Measurements from ENCODE around the gene CAMK1D. TPM values are rescaled to one million over a fixed set of nuclear protein-coding genes. Genes with fewer than 3 reads are reported as not detected.
"Not testable (repeated sequence)": the region's sequence is repeated elsewhere in the genome, so short reads cannot be mapped to it uniquely, and the experiment has no call there.

CAMK1D gene
- polyA plus RNA-seq, 3 donors: 2.2 to 9.7 (median 8.4) TPM

GRCh38 chr10:12720217-12720981, 371.1 kb downstream of the CAMK1D start:
- WGBS, 3 donors: 41 to 78% (median 75%) methylated on average over 9 of the region's 9 CpGs
- no peak overlapping the region for H3K27ac ChIP-seq (ENCODE audit: low read depth, low read length)

- no peak overlapping the region for H3K27ac ChIP-seq (ENCODE audit: low read depth, low read length)
- 92 to 99% (median 96%) methylated on average over 3 of the region's 3 CpGs for WGBS, 3 donors
Measured at GRCh38 chr10:12721334-12721733, 372.0 kb downstream of the CAMK1D start.

DNA sequence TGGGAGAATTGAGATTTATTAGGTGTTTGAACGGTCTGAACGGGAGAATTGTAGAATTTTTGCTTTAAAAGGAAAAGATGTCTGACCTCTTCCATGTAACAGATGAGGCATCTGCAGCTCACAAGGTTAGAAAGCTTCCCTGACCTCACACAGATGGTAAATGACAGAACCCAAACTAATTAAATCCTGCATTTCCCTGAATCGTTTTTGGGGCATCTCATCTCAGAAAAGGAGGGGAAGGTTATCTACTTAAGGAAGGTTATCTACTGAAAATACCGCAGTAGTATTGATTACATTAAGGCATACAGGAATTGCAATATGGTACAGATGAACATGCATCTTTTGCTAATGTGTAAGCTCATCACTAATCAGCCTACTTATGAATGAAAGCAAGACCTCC, 373.9 kb downstream of the CAMK1D start:
- WGBS, 3 donors: 66 to 76% (median 73%) methylated on average over 4 of the region's 4 CpGs

GRCh38 chr10:12724807-12725579, 375.6 kb downstream of the CAMK1D start:
- WGBS, 3 donors: 82 to 83% (median 83%) methylated on average over 10 of the region's 10 CpGs
- H3K27ac ChIP-seq (ENCODE audit: low read depth, low read length): no peak overlapping the region

More for the DNA sequence above, 373.9 kb downstream of the CAMK1D start:
- H3K27ac ChIP-seq (ENCODE audit: low read depth, low read length): no peak overlapping the region

- WGBS, 3 donors: 93 to 99% (median 97%) methylated on average over 5 of the region's 5 CpGs
- not testable (repeated sequence) for H3K27ac ChIP-seq (ENCODE audit: low read depth, low read length)
Measured at GRCh38 chr10:12725580-12725888, 376.2 kb downstream of the CAMK1D start.

GRCh38 chr10:12726971-12727831, 377.9 kb downstream of the CAMK1D start:
- 89 to 90% (median 89%) methylated on average over 19 of the region's 19 CpGs for WGBS, 3 donors
- no peak overlapping the region for H3K27ac ChIP-seq (ENCODE audit: low read depth, low read length)

- H3K27ac ChIP-seq (ENCODE audit: low read depth, low read length): no peak overlapping the region
- 86 to 89% (median 88%) methylated on average over 10 of the region's 10 CpGs for WGBS, 3 donors
Measured at GRCh38 chr10:12727832-12728215, 378.5 kb downstream of the CAMK1D start.

DNA sequence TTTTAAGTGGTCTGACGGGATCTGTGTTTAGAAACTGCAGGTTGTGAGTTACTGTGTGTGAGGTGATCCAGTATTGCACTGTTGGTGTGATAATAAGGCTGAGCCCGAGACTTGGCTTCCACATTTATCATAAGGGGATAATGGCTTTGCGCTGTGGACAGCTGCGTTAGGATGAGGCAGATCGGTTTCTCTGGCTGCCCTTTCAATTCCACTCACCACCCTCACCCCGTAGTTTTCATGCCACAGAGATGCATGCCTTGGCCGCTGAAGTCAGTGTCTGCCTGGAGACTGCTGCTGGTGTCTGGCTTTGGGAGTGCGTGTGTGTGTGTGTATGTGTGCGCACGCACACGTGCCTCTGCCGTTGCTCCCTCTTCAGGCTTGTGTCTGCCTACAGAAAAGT, 379.1 kb downstream of the CAMK1D start:
- no peak overlapping the region for H3K27ac ChIP-seq (ENCODE audit: low read depth, low read length)
- WGBS, 3 donors: 75 to 82% (median 81%) methylated on average over 12 of the region's 12 CpGs

GRCh38 chr10:12729885-12730284, 380.5 kb downstream of the CAMK1D start:
- WGBS, 3 donors: 85 to 91% (median 89%) methylated on average over 7 of the region's 7 CpGs
- H3K27ac ChIP-seq (ENCODE audit: low read depth, low read length): no peak overlapping the region

DNA sequence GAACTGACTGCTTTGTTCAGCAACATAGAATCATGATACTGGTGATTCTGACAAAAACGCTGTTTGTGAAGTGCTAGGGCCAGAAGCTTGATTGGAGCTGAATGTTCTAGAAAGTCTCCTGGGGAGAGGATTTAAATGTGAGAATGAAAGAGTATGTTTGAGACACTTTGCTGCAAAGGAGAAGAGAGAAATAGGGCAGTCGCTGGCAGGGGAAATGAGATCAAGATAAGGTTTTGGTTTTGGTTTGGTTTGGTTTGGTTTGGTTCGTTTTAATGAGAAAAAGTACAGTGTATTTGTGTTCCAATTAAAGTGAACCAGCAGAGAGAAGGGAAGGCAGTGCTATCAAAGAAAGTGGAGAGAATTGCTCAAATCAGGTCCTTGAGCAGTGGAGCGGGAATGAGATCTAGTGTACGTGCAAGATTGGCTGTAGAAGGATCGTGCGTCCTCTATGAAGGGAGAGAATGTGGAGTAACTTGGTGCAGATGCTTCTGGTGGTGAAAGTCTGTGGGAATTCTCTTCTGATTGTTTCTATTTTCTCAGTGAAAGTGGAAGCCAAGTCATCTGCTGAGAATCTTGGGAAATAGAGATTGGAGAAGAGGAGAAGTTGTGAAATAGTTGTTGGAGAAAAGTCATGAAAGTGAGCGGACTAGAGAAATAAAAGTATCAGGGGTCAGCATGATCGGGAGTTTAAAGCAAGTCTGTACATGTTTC, 381.6 kb downstream of the CAMK1D start:
- 60 to 87% (median 64%) methylated on average over 9 of the region's 9 CpGs for WGBS, 3 donors
- no peak overlapping the region for H3K27ac ChIP-seq (ENCODE audit: low read depth, low read length)

DNA sequence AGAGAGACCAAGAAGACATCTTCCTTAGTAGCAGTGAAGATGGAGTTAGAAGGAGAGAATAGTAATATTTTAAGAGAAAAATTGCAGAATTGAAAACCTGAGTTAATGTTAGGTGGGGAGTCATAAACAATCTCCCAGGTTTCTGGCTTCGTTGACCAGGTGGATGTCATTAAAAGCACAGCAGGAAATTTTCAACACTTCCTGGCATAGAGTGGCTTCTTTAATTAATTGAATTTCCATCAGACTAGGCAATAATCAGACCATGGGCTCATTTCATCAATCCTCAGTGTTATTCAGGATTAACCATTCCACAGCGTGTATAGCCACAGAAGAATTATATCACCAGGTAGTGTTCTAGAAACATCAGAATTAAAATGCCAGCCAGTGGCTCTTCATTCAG, 383.9 kb downstream of the CAMK1D start:
- H3K27ac ChIP-seq (ENCODE audit: low read depth, low read length): no peak overlapping the region
- 68 to 79% (median 73%) methylated on average over 2 of the region's 2 CpGs for WGBS, 3 donors

DNA sequence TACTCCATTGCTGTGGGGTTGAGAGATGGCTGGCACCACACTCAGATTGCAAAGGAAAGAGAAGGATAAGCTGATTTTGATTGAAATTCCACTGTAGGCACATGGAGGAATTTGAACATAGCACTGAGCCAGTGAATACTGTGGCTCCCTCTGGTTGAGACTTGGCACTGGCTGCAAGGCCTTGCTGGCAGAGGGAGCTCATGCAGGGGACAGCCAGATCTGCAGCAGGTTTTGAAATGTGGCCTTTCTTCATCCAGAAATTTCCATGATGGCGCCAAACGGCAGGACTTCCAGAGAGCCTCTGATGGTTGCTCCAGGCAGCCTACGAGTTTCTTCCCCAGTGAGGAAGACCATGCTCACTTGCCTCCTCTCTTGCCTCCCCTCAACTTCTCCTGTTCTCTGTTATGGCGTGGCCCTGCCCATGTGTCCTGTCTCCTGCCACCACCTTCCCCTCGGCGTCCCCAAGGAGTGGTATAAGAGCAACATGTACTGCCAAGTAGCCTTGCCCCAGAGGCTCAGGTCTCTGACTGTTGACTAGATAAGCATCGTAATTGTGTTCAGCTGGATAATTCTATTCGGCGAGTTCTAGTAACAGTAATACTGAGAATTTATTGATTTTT, 386.6 kb downstream of the CAMK1D start:
- no peak overlapping the region for H3K27ac ChIP-seq (ENCODE audit: low read depth, low read length)

DNA sequence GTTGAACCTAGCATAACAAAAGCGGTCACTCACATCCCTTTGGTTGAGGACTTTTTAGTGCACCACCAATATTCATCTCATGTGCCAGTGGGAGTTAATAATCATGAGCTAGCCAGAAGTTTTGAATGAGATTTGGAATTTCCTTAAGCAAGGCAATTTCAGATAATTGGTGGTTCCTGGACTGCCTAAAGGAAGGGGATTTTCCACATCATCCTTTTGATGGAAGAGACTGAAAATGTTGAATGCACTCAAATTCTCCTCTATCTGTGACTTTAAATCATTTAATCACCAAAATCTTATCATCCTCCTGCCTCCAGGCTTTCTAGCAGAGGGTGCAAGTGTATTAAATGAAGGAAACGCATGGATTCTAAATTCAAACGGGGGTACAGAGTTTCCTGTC, 391.5 kb downstream of the CAMK1D start:
- WGBS, 3 donors: 68 to 76% (median 74%) methylated on average over 3 of the region's 3 CpGs
- H3K27ac ChIP-seq (ENCODE audit: low read depth, low read length): no peak overlapping the region

More for the DNA sequence above, 386.6 kb downstream of the CAMK1D start:
- WGBS, 3 donors: 66 to 82% (median 74%) methylated on average over 9 of the region's 9 CpGs

GRCh38 chr10:12741360-12741804, 392.0 kb downstream of the CAMK1D start:
- WGBS, 3 donors: 64 to 68% (median 67%) methylated on average over 8 of the region's 8 CpGs
- H3K27ac ChIP-seq (ENCODE audit: low read depth, low read length): no peak overlapping the region

DNA sequence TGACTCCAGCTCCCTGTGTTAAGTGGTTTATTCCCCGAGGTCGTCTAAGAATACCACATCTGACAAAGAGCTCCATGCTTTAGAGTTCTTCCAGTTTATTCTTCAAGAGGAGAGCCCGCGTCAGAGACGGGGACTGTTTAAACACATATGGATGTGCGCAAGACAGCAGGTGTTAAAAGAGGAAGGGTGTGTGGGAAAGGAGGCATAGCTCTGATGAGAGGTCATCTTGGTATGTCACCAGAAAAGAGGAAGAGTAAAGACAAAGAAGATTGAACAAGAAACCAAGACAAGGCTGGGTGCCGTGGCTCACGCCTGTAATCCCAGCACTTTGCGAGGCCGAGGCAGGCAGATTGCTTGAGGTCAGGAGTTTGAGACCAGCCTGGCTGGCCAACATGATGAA, 393.4 kb downstream of the CAMK1D start:
- H3K27ac ChIP-seq (ENCODE audit: low read depth, low read length): no peak overlapping the region
- WGBS, 3 donors: 75 to 92% (median 83%) methylated on average over 10 of the region's 10 CpGs

DNA sequence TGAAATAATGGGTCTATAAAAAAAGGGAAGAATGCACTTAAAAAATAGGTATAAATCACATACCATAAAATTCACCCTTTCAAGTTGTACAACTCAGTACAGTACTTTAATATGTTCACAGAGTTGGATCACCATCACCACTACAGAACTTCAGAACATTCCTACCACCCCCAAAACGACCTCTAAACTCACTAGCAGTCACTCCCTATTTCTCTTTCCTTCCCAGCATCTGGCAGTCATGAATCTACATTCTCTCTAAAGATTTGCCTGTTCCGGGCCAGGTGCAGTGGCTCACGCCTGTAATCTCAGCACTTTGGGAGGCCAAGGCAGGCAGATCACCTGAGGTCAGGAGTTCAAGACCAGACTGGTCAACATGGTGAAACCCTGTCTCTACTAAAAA, 394.1 kb downstream of the CAMK1D start:
- 48 to 85% (median 80%) methylated on average over 3 of the region's 3 CpGs for WGBS, 3 donors
- H3K27ac ChIP-seq (ENCODE audit: low read depth, low read length): not testable (repeated sequence)

DNA sequence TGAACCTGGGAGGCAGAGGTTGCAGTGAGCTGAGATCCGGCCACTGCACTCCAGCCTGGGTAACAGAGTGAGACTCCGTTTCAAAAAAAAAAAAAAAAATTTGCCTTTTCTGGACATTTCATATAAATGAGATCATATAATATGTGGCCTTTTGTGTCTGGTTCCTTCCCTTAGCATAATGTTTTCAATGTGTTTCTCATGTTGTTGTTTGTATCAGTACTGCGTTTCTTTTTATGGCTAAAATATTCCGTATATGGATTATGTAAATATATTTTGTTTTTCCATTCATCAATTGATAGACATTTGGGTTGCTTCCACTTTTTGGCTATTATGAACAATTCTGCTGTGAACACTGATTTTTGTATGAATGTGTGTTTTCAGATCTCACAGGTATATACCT, 394.6 kb downstream of the CAMK1D start:
- H3K27ac ChIP-seq (ENCODE audit: low read depth, low read length): no peak overlapping the region
- 84 to 89% (median 88%) methylated on average over 4 of the region's 4 CpGs for WGBS, 3 donors

DNA sequence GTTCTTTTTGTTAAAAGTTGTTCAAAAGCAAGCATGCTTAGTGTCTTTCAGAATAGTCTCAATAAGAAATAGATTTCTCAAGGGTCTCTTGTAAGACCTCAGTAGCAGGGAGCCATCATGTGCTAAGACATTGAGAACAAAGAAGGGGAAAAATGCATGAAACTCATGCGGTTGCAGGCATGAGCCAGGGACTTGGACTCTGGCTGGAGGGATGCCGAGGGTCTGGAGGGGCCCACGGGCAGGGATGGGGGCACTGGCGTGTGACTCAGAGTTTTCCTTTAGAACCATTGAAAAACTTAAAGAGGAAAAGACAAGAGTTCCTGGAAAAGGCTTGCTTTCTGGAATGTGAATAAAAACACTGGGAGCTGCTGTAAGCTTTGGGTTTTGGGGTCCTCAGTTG, 398.8 kb downstream of the CAMK1D start:
- 81 to 92% (median 91%) methylated on average over 4 of the region's 4 CpGs for WGBS, 3 donors
- no peak overlapping the region for H3K27ac ChIP-seq (ENCODE audit: low read depth, low read length)
